Measurements from ENCODE around the gene ZFR.

ZFR gene

DNA sequence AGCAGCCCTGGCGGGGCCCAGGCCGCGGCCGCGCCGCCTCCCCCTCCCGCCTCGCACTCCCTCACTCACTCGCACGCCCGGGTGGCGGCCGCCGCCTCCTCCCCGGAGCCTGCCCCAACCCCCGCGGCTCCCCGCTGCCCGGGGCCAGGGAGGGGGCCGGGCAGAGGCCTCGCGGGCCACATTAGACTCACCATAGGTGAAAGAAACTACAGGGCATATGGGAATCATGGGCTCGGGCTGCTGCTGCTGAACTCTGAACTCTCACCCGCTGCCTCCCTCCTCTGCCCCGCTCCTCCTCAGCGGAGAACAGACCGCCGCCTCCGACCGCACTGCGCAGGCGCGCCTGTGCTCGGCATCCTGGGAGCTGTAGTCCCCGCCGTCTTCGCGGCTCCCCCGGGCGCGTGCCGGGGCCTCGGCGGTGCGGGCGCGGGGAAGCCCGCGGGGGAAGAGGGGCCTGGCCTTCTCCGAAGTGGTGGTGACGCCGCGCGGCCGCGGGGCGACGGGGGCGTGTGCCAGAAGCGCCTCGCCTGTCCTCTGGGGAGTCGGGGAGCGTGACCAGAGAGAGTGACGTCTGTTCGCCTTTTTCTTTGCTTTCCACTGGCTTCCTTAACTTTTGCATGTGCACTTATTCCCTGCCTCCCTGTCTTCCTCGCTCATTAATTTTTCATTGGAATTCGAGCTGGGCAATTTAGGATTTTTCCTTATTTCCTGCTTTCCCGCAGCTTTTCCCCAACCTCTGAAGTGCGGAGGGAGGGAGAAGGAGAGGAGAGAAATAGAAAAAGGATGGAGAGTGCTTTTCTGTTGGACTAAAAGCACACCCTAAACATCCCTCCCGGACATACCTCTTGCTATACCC is at the start of gene ZFR:
Gene ZFR (minus strand): TSS at position 310 of the 856 bp plus-strand sequence. CDS start 82 bp downstream, at position 228.
- peak; percentile 6 for DNase-seq (ENCODE audit: low read depth, low spot score)
- peak within 1 kb of the TSS; percentile 83 for H3K27ac ChIP-seq

DNA sequence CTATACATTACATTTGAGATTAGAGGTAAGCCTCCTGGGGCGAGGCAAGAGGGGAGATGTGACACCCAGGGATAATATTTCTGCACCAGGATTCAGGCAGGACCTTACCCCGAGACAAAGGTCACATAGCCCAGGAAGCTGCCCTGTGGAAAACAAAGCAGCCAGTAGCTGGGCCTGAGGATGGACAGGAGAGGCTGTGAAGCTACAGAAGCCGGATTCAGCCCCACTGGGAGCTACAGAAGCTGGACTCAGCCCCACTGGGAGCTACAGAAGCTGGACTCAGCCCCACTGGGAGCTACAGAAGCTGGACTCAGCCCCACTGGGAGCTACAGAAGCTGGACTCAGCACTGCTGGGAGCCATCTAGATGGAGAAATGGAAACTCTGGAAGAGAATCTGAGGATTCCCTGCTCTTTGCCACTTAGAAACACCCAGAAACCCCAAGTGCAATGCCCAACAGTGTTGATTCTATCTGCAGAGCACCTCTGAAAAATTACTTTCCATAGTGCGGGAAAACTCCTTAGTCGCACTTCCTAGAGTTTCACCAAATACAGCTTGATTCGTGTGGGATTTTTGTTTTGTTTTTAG is 46.5 kb upstream of the ZFR start:
- H3K27ac ChIP-seq = no peak overlapping the region
- no peak for DNase-seq (ENCODE audit: low read depth, low spot score)

DNA sequence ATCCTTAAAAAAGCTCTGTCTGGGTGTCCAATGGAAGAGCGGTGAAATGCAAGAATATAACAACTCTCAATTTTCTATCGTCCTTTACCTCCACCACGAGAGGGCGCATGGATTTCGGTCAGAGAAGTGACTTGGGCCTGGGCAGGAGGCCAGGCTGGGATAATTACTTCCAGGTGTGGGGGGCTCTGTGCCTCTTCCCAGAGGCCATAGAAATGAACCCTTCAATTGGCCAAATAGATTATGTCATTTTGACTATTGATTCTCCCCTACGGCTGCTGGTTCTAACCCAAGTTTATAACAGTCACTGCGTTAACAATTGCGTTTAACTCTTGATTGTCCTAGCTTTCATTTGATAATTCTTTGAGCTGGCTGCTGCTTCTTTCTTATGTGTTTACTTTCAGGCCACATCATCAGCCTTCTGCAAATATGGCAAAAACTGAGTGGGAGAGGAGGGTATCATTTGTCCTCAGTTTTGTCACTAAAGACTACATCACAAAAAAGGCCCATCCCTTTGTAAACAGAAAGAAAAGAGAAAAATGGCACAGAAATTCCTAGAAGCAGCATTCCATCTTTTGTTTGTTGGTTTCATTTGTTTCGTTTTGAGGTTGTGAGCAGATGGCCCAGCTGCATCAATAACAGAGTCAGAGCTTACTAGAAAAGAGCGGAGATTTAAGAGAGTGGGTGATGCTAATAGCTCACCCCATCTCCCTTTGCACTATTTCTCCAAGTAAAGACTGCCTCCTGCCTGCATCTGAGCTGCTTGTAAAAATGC is 45.4 kb upstream of the ZFR start:
- DNase-seq (ENCODE audit: low read depth, low spot score) = no peak
- no peak overlapping the region for H3K27ac ChIP-seq

DNA sequence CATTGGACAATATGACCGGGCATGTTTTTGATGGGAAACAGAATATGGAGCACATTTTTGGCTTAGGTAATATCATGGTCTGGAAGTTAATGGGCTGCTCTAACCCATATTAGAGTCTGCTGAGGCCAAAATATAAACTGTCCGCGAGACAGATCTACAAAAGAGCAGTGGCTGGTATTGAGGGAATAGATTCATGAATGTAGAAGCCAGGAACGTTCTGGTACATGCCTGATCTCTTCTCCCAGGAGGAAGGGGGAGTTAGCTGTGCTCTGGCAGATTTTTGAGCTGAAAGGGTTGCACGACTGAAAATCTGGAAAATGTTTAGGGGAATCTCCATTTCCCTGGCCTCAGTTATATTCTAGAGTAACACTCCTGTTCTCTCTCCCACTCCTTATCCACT is 42.9 kb upstream of the ZFR start:
- no peak overlapping the region for H3K27ac ChIP-seq
- DNase-seq (ENCODE audit: low read depth, low spot score) = no peak

DNA sequence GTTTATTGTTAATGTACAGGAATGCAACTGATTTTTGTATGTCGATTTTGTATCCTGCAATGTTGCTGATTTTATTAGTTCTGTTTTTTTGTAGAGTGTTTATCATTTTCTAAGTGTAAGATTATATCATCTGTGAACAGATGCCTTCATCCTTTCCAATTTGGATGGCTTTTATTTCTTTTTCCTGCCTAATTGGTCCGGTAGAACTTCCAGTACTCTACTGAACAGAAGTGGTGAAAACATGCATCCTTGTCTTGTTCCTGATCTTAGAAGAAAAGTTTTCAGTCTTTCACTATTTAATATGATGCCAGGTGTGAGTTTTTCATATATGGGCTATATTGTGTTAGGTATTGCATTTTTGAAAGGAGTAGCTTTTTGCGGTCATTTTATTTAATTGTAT is 42.5 kb upstream of the ZFR start:
- no peak for DNase-seq (ENCODE audit: low read depth, low spot score)
- no peak overlapping the region for H3K27ac ChIP-seq

DNA sequence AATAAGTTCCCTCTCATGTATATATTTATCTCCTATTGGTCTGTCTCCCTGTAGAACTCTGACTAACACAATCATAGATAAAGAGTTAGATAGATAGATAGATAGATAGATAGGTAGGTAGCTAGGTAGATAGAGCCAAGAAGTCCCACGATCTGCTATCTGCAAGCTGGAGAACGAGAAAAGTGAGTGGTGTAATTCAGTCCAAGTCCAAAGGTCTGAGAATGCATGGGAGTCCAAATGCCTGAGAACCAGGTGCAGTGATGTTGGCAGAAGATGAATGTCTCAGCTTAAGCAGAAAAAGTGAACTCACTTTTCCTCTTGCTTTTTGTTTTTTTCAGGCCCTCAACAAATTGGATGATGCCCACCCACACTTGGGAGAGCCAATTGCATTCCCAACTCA is 37.7 kb upstream of the ZFR start:
- DNase-seq (ENCODE audit: low read depth, low spot score) = no peak

DNA sequence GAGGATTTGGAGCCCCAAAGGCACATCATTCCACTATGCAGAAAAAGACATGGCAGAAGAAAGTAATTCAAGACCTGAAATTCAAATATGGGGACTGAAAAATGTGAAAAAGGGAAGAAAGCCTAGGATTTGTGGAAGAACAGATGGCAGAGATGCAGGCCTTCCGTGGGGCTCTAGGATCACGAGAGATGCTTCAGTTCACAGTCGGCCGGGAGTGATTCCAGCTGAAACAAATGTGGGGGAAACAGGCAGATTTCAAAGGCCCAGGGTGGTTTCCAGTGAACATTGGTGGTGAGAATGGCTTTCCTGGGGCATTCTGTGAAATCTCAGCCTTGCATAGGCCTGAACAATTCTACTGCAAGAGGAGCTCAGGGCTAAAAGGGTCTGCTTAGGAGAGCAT is 34.6 kb upstream of the ZFR start:
- DNase-seq (ENCODE audit: low read depth, low spot score) = no peak
- no peak overlapping the region for H3K27ac ChIP-seq

More for the DNA sequence above, 37.7 kb upstream of the ZFR start:
- no peak overlapping the region for H3K27ac ChIP-seq

DNA sequence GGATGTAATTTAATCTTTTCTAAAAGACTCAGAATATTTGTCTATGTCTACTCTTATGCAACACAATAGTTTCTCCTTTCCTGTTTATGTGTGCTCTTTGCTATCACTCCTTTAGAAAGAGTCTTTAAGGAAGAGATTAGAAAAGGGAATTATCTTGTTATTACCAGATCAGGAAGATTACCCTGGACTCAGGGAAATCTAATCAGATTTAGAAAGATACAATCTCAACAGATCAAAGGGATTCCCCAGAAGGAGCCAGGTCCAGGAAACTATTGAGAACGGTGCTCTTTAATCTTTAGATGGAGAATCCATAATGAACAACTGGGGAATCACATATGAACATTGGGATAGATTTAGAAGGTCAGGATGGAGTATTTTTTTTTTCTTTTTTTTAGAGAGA is 32.4 kb upstream of the ZFR start:
- H3K27ac ChIP-seq = no peak overlapping the region
- DNase-seq (ENCODE audit: low read depth, low spot score) = no peak

DNA sequence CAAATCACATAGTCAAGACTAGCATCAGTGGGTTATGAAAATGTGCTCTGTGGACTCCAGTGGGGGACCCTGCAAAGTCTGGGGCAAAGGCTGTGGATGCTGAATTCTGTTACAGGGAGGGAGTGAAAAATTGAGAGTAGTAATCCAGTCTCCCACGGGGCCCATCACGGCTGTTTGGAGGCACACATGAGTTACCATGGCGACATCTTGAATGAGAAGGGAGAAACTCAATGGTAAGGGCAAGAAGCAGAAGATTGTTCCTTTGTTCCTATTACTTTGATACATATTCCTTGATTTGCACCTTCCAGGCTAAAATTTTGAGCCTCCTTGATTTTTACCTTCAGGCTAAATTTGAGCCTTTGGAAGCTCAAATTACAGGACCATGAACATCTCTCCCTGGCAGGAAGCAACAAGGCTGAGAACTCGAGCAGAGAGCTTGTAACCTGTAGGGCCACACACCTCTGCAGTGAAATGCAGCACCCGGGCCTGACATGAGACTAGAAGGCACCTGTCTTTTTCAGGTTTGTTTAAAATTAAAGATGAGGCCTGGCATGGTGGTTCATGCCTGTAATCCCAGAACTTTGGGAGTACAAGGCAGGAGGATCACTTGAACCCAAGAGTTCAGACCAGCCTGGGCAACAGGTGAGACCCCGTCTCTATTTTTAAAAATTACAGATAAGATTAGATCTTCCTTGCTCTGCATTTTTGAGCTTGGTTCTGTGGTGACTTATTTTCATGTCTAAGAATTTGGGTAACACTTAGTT is 31.0 kb upstream of the ZFR start:
- no peak for DNase-seq (ENCODE audit: low read depth, low spot score)

DNA sequence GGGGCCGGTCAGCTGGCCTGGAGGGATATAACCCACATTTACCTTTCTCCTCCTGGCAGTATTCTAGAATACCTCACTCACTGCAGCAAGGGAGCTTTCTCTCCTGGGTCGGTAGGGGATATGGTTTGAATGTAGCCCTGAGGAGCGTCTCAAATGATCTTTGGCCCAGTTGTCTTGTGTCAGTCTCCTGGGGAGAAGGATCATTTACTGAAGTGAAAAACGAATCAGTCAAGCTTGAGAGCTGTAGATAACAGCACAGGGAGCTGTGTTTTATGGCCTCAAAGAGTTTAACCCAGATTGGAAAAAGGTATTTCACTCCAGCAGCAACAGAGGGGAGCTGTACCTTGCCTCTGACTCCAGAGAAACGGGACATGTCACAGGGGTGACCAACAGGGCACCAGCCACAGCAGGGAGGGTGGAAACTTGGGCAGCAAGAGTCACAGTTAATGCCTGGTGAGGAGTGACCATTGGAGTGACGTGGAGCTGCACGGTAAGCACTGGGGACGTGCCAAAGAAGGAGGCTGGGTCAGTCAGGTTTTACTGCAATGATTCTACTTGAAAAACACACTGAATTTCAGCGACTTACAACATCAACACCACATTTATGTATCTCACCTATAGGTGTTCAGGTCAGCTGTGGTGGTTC is 29.8 kb upstream of the ZFR start:
- no peak for DNase-seq (ENCODE audit: low read depth, low spot score)
- no peak overlapping the region for H3K27ac ChIP-seq

More for the DNA sequence above, 31.0 kb upstream of the ZFR start:
- no peak overlapping the region for H3K27ac ChIP-seq

DNA sequence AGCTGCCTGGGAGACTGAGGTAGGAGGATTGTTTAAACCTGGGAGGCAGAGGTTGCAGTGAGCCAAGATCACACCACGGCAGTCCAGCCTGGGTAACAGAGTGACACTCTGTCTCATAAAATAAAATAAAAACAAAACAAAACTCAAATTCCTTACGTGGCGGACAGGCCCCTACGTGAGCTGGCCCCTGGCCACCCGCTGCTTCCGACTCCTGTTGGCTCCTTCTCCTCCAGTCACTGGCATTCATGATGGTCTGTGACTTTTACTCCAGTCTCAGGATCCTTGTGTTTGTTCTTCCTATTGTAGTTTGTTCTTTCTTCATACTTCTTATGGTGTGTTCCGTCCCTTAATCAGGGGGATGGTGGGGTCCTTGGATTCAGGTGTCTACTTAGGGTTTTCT is 28.5 kb upstream of the ZFR start:
- no peak overlapping the region for H3K27ac ChIP-seq
- no peak for DNase-seq (ENCODE audit: low read depth, low spot score)

DNA sequence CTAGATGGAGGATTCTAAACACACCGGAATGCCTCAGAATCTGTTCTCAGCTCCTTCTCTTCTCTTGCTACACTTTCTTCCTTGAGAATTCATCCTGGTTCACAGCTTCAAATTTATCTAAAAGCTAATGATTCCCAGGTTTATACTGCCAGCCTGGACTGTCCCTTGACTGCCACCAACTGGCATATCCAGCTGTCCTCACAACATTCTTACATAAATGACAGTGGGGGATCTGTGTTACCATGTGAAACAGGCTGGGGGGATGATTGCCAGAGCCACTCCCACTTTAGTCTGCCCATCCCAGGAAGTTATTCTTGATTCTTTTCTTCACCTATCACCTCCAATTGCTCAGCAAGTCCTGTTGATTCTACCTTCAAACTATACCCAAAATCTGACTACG is 27.2 kb upstream of the ZFR start:
- no peak overlapping the region for H3K27ac ChIP-seq
- no peak for DNase-seq (ENCODE audit: low read depth, low spot score)

DNA sequence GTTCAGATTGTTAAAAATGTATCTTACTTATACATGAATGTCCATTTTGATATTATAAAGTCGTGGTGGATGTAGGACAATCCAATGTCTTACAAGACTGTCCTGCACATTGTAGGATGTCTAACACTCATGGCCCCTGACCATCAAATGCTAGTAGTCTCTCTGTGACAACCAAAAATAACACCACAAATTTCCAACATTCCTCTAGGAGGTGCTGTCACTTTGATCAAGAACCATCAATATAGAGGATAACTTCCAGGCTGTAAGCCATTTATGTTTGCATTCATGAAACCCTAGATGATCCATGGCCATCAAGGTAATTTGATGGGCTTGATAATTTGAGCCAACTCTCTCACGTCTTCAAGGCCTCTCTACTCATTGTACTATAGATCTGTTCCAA is 20.5 kb upstream of the ZFR start:
- no peak overlapping the region for H3K27ac ChIP-seq
- DNase-seq (ENCODE audit: low read depth, low spot score) = no peak

DNA sequence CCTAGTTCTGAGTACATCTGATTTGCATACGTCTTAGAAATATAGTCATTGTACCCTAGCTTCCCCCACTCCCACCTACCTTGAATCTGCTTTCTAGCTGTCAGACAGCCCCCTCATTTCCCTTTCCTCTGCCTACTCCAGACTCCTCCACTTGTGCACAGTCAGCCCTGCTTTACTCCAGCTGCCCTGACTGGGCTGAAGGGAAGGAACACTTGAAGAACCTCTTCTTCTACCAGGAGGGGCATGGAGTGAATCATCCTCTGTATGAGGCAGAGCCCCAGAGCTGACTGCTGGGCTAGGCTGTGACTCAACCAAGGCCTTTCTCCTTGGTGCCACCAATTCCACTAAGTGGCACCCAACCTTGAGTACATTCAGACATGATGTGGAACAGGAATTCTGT is 18.1 kb upstream of the ZFR start:
- peak; percentile 37 for DNase-seq (ENCODE audit: low read depth, low spot score)

DNA sequence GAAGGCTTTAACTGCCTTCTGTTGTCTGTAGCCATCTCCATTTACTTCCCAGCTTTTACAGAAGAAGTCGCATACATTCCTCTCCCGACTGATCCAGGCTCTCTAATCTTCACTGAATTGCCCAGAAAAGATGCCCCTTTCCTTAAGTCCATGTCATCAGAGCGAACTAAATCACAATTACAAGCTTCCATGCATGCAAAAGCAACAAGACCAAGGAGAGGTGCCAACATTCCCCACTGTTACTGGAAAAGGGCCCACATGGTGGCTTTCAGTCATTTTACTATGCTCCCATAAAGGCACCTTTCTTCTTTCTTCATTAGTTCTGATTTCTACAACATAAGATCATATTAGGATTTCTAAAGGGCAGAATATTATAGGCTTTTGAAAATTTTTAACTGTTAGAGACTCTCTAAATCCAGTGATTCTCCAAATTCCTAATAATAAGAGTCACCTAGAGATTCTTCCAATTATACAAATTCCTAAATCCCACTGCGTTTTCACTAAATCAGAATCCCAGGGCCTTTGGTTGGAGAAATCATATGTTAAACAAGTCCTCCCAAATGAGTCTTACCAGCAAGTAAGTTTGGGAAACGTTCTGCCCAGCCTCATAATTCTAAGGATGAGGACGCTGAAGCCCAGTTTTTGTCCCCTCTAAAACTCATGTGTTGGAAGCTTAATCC is 17.0 kb upstream of the ZFR start:
- no peak overlapping the region for H3K27ac ChIP-seq
- no peak for DNase-seq (ENCODE audit: low read depth, low spot score)

More for the DNA sequence above, 18.1 kb upstream of the ZFR start:
- H3K27ac ChIP-seq = no peak overlapping the region

DNA sequence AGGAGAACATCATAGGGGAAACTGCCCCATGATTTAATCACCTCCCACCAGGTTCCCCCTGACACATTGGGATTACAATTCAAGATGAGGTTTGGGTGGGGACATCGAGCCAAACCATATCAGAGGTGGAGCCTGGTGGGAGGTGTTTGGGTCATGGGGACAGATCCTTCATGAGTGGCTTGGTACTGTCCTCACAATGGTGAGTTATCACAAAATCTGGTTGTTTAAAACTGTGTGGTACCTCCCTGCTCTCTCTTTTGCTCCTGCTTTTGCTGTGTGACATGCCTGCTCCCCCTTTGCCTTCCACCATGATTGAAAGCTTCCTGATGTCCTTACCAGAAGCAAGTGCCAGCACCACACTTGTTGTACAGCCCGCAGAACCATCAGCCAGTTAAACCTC is 16.2 kb upstream of the ZFR start:
- H3K27ac ChIP-seq = no peak overlapping the region
- no peak for DNase-seq (ENCODE audit: low read depth, low spot score)

DNA sequence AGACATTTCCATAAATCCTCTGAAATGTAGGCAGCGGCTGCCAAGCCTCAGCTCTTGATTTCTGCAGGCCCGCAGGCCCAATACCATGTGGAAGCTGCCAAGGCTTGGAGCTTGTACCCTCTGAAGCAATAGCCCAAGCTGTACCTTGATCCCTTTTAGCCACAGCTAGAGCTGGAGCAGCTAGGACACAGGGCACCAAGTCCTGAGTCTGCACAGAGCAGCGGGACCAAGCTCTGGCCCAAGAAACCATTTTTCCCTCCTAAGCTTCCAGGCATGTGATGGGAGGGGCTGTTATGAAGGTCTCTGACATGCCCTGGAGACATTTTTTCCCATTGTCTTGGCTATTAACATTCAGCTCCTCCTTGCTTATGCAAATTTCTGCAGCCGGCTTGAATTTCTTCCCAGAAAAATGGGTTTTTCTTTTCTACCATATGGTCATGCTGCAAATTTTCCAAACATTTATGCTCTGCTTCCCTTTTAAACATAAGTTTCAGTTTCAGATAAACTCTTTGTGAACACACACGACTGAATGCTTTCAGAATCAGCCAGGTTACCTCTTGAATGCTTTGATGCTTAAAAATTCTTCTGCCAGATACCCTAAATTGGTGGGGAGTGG is 14.4 kb upstream of the ZFR start:
- H3K27ac ChIP-seq = no peak overlapping the region
- DNase-seq (ENCODE audit: low read depth, low spot score) = no peak

DNA sequence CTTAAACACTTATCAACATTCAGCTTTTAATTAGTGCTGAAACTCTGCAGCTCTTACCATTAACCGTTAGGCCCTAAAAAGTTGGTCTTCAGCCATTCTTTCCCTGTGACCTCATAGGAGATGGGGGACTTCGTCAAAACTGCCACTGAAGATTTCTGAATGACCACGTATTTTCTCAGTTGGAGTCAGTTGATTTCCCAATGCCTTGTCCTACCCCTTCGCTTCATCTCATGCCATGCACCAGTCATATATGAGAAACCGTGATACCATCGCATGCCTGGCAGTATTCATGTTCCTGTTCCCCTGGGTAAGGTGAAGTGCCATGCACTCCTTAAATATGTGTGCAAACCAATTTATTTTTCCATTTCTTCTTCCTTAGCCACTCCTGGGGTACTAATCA is 10.8 kb upstream of the ZFR start:
- DNase-seq (ENCODE audit: low read depth, low spot score) = no peak
- H3K27ac ChIP-seq = no peak overlapping the region

DNA sequence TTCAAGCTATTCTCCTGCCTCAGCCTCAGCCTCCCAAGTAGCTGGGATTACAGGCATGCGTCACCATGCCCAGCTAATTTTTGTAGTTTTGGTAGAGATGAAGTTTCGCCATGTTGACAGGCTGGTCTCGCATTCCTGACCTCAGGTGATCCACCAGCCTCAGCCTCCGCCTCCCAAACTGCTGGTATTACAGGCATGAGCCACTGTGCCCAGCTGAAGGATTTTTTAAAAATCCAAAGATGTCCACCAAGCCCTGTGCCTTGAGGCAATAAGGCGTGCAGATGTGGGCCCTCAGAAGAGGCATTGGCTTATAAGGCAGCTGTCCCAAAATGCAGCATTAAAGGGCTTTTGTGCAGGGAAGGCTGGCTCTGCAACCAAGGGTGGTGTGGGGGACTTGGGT is 10.3 kb upstream of the ZFR start:
- no peak overlapping the region for H3K27ac ChIP-seq
- no peak for DNase-seq (ENCODE audit: low read depth, low spot score)

Measured in epithelial cell of prostate (primary cell).